Raji (cell line): ENCODE data around the gene ARHGEF28.

Experiments
- POLR2A ChIP-seq: IDR thresholded peaks from 2 replicates; pipeline ENCODE4 v1.6.1; 2011; ENCODE audit warnings: low read depth, low read length, control low read depth; ENCODE audit not compliant: insufficient read depth

ARHGEF28 gene

GRCh38 chr5:73922224-73922623 is 296.2 kb downstream of the ARHGEF28 start:
- TF ChIP-seq POLR2A: no peak

GRCh38 chr5:73922875-73923557 is 297.0 kb downstream of the ARHGEF28 start:
- TF ChIP-seq POLR2A: no peak

GRCh38 chr5:73928476-73929070 is 302.6 kb downstream of the ARHGEF28 start:
- no peak for TF ChIP-seq POLR2A

GRCh38 chr5:73935719-73936118 is 309.7 kb downstream of the ARHGEF28 start:
- TF ChIP-seq POLR2A: no peak

GRCh38 chr5:73938280-73938937 is 312.4 kb downstream of the ARHGEF28 start:
- no peak for TF ChIP-seq POLR2A

GRCh38 chr5:73938938-73939320 is 312.9 kb downstream of the ARHGEF28 start:
- no peak for TF ChIP-seq POLR2A

GRCh38 chr5:73939557-73939956 is 313.6 kb downstream of the ARHGEF28 start:
- no peak for TF ChIP-seq POLR2A

- no peak for TF ChIP-seq POLR2A
These were observed 314.0 kb downstream of the ARHGEF28 start for GRCh38 chr5:73940026-73940425.

GRCh38 chr5:73940801-73941200 is 314.8 kb downstream of the ARHGEF28 start:
- TF ChIP-seq POLR2A: no peak

- no peak for TF ChIP-seq POLR2A
These were observed 316.8 kb downstream of the ARHGEF28 start for GRCh38 chr5:73942783-73943182.

- no peak for TF ChIP-seq POLR2A
These were observed 317.4 kb downstream of the ARHGEF28 start for GRCh38 chr5:73943397-73943796.

GRCh38 chr5:73944581-73944980 is 318.6 kb downstream of the ARHGEF28 start:
- TF ChIP-seq POLR2A: no peak

GRCh38 chr5:73945505-73945904 is 319.5 kb downstream of the ARHGEF28 start:
- TF ChIP-seq POLR2A: no peak

- TF ChIP-seq POLR2A: no peak
These were observed 320.3 kb downstream of the ARHGEF28 start for GRCh38 chr5:73946278-73946677.

GRCh38 chr5:73946919-73947602 is 321.1 kb downstream of the ARHGEF28 start:
- no peak for TF ChIP-seq POLR2A

GRCh38 chr5:73947906-73948640 is 322.1 kb downstream of the ARHGEF28 start:
- no peak for TF ChIP-seq POLR2A

- TF ChIP-seq POLR2A: no peak
These were observed 322.7 kb downstream of the ARHGEF28 start for GRCh38 chr5:73948720-73949119.
